H1 (cell line): ENCODE data around the gene MPND. TPM values are rescaled to one million over a fixed set of nuclear protein-coding genes. Genes with fewer than 3 reads are reported as not detected.

Source experiments
- CTCF ChIA-PET: fragments of 300-600 bp; sonication (Branson Sonifier 250); formaldehyde crosslinking; loops from one replicate; lab custom pipeline; 2021; ENCODE audit not compliant: partially characterized antibody; lab: Charles Lee
- POLR2A ChIA-PET: fragments of 300-600 bp; sonication (Branson Sonifier 250); formaldehyde crosslinking; loops from one replicate; lab custom pipeline; 2021; ENCODE audit warnings: inconsistent platforms; ENCODE audit not compliant: partially characterized antibody; lab: Charles Lee
- DNase-seq, 2 experiments: peaks; one replicate each; pipeline versions ENCODE4 v3.0.0 to v3.0.0-alpha.2; 2010 to 2022; ENCODE audit warnings: low spot score in 2 of 2, low read depth in 1 of 2, mixed read lengths in 1 of 2
- FAIRE-seq: peaks from 2 replicates; lab custom pipeline; 2011; peaks lifted over from hg19 to GRCh38; lab: Jason Lieb, UNC
- H2AFZ ChIP-seq: 2 replicates; pipeline ENCODE4 v1.8.1; 2012; ENCODE audit warnings: low read length, inconsistent platforms
- H2AK5ac ChIP-seq: 2 replicates; pipeline ENCODE4 v1.6.1; 2013; ENCODE audit warnings: low read depth, low read length
- H2BK120ac ChIP-seq: replicated peaks from 2 replicates; pipeline ENCODE3; 2013; ENCODE audit warnings: low read depth, low read length, inconsistent platforms
- H2BK12ac ChIP-seq: 2 replicates; pipeline ENCODE4 v1.6.1; 2013; ENCODE audit warnings: low read depth, low read length
- H2BK15ac ChIP-seq: 2 replicates; pipeline ENCODE4 v1.6.1; 2013; ENCODE audit warnings: low read length
- H2BK20ac ChIP-seq: 2 replicates; pipeline ENCODE4 v1.6.1; 2013; ENCODE audit warnings: low read length
- H2BK5ac ChIP-seq: 2 replicates; pipeline ENCODE4 v1.6.1; 2013; ENCODE audit warnings: low read depth, low read length
- H3K14ac ChIP-seq: 2 replicates; pipeline ENCODE4 v1.6.1; 2013; ENCODE audit warnings: inconsistent platforms; ENCODE audit not compliant: insufficient read length
- H3K18ac ChIP-seq: 2 replicates; pipeline ENCODE4 v1.6.1; 2013; ENCODE audit warnings: low read length; ENCODE audit errors: extremely low read depth
- H3K23ac ChIP-seq: 2 replicates; pipeline ENCODE4 v1.6.1; 2013; ENCODE audit warnings: inconsistent platforms; ENCODE audit not compliant: insufficient read length
- H3K23me2 ChIP-seq: 2 replicates; pipeline ENCODE4 v1.6.1; 2013; ENCODE audit warnings: low read depth, low read length
- H3K27ac ChIP-seq: 2 replicates; pipeline ENCODE4 v1.6.1; 2011; ENCODE audit warnings: low read depth, low read length, inconsistent platforms
- H3K27me3 ChIP-seq, 4 experiments: replicated peaks in 1 of 4; 1 replicate in 1 of 4; 2 replicates in 3 of 4; pipeline versions ENCODE4 v1.6.1 to v1.8.1; 2011 to 2013; ENCODE audit warnings: low read length in 3 of 4, mild to moderate bottlenecking in 3 of 4, inconsistent platforms in 2 of 4, mixed read lengths in 2 of 4, moderate library complexity in 1 of 4; ENCODE audit not compliant: control insufficient read depth in 3 of 4, insufficient read depth in 3 of 4; ENCODE audit errors: extremely low read depth in 1 of 4
- H3K36me3 ChIP-seq, 4 experiments: 2 replicates each; pipeline versions ENCODE4 v1.6.1 to v1.8.1; 2011 to 2013; ENCODE audit warnings: mild to moderate bottlenecking in 4 of 4, low read length in 3 of 4, moderate library complexity in 2 of 4, control low read depth in 1 of 4, inconsistent platforms in 1 of 4; ENCODE audit not compliant: insufficient read depth in 4 of 4, control insufficient read depth in 2 of 4
- H3K4ac ChIP-seq: replicated peaks from 2 replicates; pipeline ENCODE3; 2013; ENCODE audit warnings: low read length, low read depth, mixed read lengths, inconsistent platforms; ENCODE audit not compliant: insufficient read length
- H3K4me1 ChIP-seq, 4 experiments: replicated peaks in 1 of 4; 1 replicate in 1 of 4; 2 replicates in 3 of 4; pipeline versions ENCODE4 v1.6.1 to v1.8.1; 2011 to 2013; ENCODE audit warnings: low read length in 3 of 4, inconsistent platforms in 2 of 4, mixed read lengths in 1 of 4; ENCODE audit not compliant: insufficient read depth in 4 of 4, control insufficient read depth in 3 of 4
- H3K4me2 ChIP-seq, 2 experiments: 2 replicates each; pipeline versions ENCODE4 v1.6.1 to v1.8.1; 2011 to 2013; ENCODE audit warnings: low read depth in 2 of 2, low read length in 2 of 2, control low read depth in 1 of 2, inconsistent platforms in 1 of 2, mild to moderate bottlenecking in 1 of 2; ENCODE audit not compliant: insufficient read depth in 1 of 2
- H3K4me3 ChIP-seq, 4 experiments: fragments of 200-600, 300-600 bp in 1 of 4; sonication (generic), shearing (Covaris generic), sonication (Bioruptor Twin) in 1 of 4; 2 replicates each; pipeline versions ENCODE4 v1.5.1 to v1.8.1; 2011 to 2016; ENCODE audit warnings: low read length in 4 of 4, low read depth in 3 of 4, control low read depth in 2 of 4, inconsistent platforms in 2 of 4, mild to moderate bottlenecking in 2 of 4, mixed read lengths in 1 of 4, moderate library complexity in 1 of 4; ENCODE audit not compliant: insufficient read depth in 2 of 4; ENCODE audit errors: extremely low read depth in 1 of 4
- H3K56ac ChIP-seq: replicated peaks from 2 replicates; pipeline ENCODE3; 2013; ENCODE audit warnings: low read depth, mild to moderate bottlenecking, mixed read lengths, low read length, inconsistent platforms; ENCODE audit not compliant: insufficient read length
- H3K79me1 ChIP-seq: 2 replicates; pipeline ENCODE4 v1.6.1; 2013; ENCODE audit warnings: low read depth, low read length, control low read depth
- H3K79me2 ChIP-seq, 2 experiments: 2 replicates each; pipeline versions ENCODE4 v1.6.1 to v1.8.1; 2012 to 2013; ENCODE audit warnings: low read length in 2 of 2, mild to moderate bottlenecking in 2 of 2, inconsistent platforms in 1 of 2; ENCODE audit not compliant: insufficient read depth in 2 of 2, control insufficient read depth in 1 of 2
- H3K9ac ChIP-seq, 4 experiments: replicated peaks in 1 of 4; 1 replicate in 1 of 4; 2 replicates in 3 of 4; pipeline versions ENCODE4 v1.6.1 to v1.8.1; 2011 to 2013; ENCODE audit warnings: low read depth in 3 of 4, low read length in 3 of 4, control low read depth in 2 of 4, mild to moderate bottlenecking in 2 of 4, moderate library complexity in 2 of 4, inconsistent platforms in 1 of 4; ENCODE audit errors: extremely low read depth in 1 of 4
- H3K9me3 ChIP-seq, 2 experiments: 2 replicates each; pipeline versions ENCODE4 v1.6.1 to v1.8.1; 2012 to 2013; ENCODE audit warnings: mild to moderate bottlenecking in 2 of 2, moderate library complexity in 2 of 2, control low read depth in 1 of 2, inconsistent platforms in 1 of 2, low read depth in 1 of 2, low read length in 1 of 2, mixed read lengths in 1 of 2; ENCODE audit not compliant: insufficient read depth in 2 of 2
- H4K20me1 ChIP-seq, 2 experiments: replicated peaks in 1 of 2; 2 replicates each; pipeline versions ENCODE3 to v1.8.1; 2011 to 2013; ENCODE audit warnings: inconsistent platforms in 2 of 2, low read length in 2 of 2, mild to moderate bottlenecking in 1 of 2; ENCODE audit not compliant: insufficient read depth in 2 of 2, control insufficient read depth in 1 of 2
- H4K5ac ChIP-seq: 2 replicates; pipeline ENCODE4 v1.6.1; 2013; ENCODE audit warnings: low read length, low read depth, mixed read lengths, inconsistent platforms; ENCODE audit not compliant: insufficient read length
- H4K8ac ChIP-seq: 2 replicates; pipeline ENCODE4 v1.8.0; 2013; ENCODE audit warnings: mild to moderate bottlenecking, moderate library complexity, low read length, inconsistent platforms; ENCODE audit not compliant: insufficient read depth; ENCODE audit errors: extremely low read depth
- H4K91ac ChIP-seq: replicated peaks from 2 replicates; pipeline ENCODE3; 2013; ENCODE audit warnings: low read length, mixed read lengths, inconsistent platforms; ENCODE audit not compliant: insufficient read length
- CHD1 ChIP-seq: IDR thresholded peaks from 2 replicates; pipeline ENCODE4 v1.6.1; 2012; ENCODE audit warnings: low read depth, low read length, improper control_type of control experiment
- CHD2 ChIP-seq: IDR thresholded peaks from 2 replicates; pipeline ENCODE4 v1.6.1; 2012; ENCODE audit warnings: low read length, improper control_type of control experiment
- KDM5A ChIP-seq: fragments of 200-600 bp; IDR thresholded peaks from 2 replicates; pipeline ENCODE4 v1.7.1; 2012; ENCODE audit warnings: mild to moderate bottlenecking, low read length, inconsistent platforms, mixed read lengths
- SIX5 ChIP-seq: IDR thresholded peaks from 2 replicates; pipeline ENCODE4 v1.6.1; 2011; ENCODE audit warnings: mild to moderate bottlenecking, low read depth, low read length
- TAF7 ChIP-seq: optimal IDR thresholded peaks from 2 replicates; pipeline ENCODE3; 2011; ENCODE audit warnings: low read depth, mild to moderate bottlenecking, inconsistent platforms, low read length, moderate library complexity, borderline replicate concordance
- TBP ChIP-seq: IDR thresholded peaks from 2 replicates; pipeline ENCODE4 v1.6.1; 2011; ENCODE audit warnings: low read depth, low read length, improper control_type of control experiment
- TCF12 ChIP-seq: IDR thresholded peaks from 2 replicates; pipeline ENCODE4 v1.6.1; 2011; ENCODE audit warnings: low read depth, mild to moderate bottlenecking, low read length
- TEAD4 ChIP-seq: IDR thresholded peaks from 2 replicates; pipeline ENCODE4 v1.6.1; 2012; ENCODE audit warnings: low read depth, low read length, inconsistent platforms, mixed read lengths
- WGBS, 2 experiments: shearing (Covaris generic) in 1 of 2; methylation state at CpG; one replicate each; pipeline versions ENCODE4 v1.1.6 to v1.1.7; 2013 to 2015; ENCODE audit warnings: low lambda C conversion rate in 2 of 2, mixed read lengths in 2 of 2, inconsistent platforms in 1 of 2, low coverage in 1 of 2, missing lambda C conversion rate in 1 of 2; ENCODE audit not compliant: insufficient replicate concordance in 2 of 2, insufficient coverage in 1 of 2, insufficient read length in 1 of 2; ENCODE audit errors: extremely low coverage in 1 of 2, missing lambda C conversion rate in 1 of 2; 5-methylcytosine and 5-hydroxymethylcytosine counted together
- polyA plus RNA-seq, 7 experiments: library from polyadenylated mRNA; depleted of rRNA in 3 of 7; stranded (reverse) in 5 of 7; unstranded in 2 of 7; fragments of >200 nt in 5 of 7; fragments of 200-250 nt in 2 of 7; gene quantifications; 1 replicate in 5 of 7; 2 replicates in 1 of 7; 4 replicates in 1 of 7; pipeline versions ENCODE4 v1.2.1 to v1.2.3, GENCODE V29; 2011 to 2013; ENCODE audit warnings: missing spikeins in 2 of 7, mixed read lengths in 2 of 7
- total RNA-seq: library from RNA; stranded (reverse); fragmentation: NEBNext Ultra II Directional; extraction: Animal tissue kit (Norgen Biotek cat#: 25700); gene quantifications from 2 replicates; pipeline ENCODE4 v1.2.1, GENCODE V29; 2021
- TF ChIP-seq, protein P1 (sequence below), 3 experiments: IDR thresholded peaks; 1 replicate in 2 of 3; 2 replicates in 1 of 3; pipeline versions ENCODE4 v1.5.1 to v1.6.1; 2011; ENCODE audit warnings: low read length in 3 of 3, mild to moderate bottlenecking in 3 of 3, inconsistent platforms in 2 of 3, low read depth in 1 of 3, moderate library complexity in 1 of 3; ENCODE audit not compliant: insufficient read depth in 1 of 3; ENCODE audit errors: control extremely low read depth in 1 of 3
- TF ChIP-seq, protein P2 (sequence below): IDR thresholded peaks from 2 replicates; pipeline ENCODE4 v1.6.1; 2012; ENCODE audit warnings: inconsistent platforms

The MPND gene
- total and polyA plus RNA-seq, 2 of the 8 experiments (the other 6 are each of a cell fraction or from before 2014, with no cell fraction given), result 22.9 to 27.7 TPM

DNA sequence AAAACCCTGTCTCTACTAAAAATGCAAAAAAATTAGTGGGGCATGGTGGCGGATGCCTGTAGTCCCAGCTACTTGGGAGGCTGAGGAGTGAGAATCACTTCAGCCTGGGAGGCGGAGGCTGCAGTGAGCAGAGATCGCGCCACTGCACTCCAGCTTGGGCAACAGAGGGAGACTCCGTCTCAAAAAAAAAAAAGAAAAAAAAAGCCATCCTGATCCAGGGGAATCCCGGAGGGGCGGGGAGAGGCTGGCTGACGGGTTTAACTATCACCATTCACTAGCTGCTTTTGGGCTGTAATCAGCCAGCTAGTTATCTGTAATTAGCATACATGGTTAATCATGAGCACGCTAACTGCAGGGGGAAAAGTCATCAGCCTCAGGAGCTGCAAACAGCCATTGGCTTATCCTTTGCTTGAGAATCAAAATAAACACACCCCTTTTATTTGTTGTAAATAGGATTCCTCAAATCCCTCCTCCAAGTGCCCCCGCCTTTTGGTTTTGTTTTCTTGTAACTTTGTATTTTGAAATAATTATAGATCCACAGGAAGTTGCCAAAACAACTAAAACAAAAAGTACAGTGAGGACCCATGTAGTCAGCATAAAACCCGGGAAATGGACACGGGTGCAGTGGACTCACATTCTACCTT lies 29.4 kb upstream of the MPND start:
- ChIA-PET CTCF (interaction anchor here (0.9 kb wide), 1 partner anchor 8 kb away, joined by 4 read pairs; no protein-coding TSS in a partner anchor), POLR2A (interaction anchor here (0.7 to 12.2 kb wide), 3 partner anchors 8 to 47 kb away, joined by 3 to 86 read pairs (median 4); no protein-coding TSS in a partner anchor)
- Histone ChIP-seq H3K23me2 (no peaks in the 10 kb centered on the region), H3K79me2 (no peaks in the 10 kb centered on the region), H2BK120ac (no peak overlapping the region), H3K9me3 (peaks cover 0 to 1% of the 10 kb centered on the region in 2 experiments; a peak in 2 of 4 replicates), H4K8ac (no peak overlapping the region), H2AFZ (no peak overlapping the region), H3K27ac (no peak overlapping the region), H4K5ac (no peak overlapping the region), H4K91ac (no peak overlapping the region), H2BK12ac (no peak overlapping the region), H3K4me1 (no peaks in the 10 kb centered on the region), H3K9ac (no peak overlapping the region), H2AK5ac (no peak overlapping the region), H4K20me1 (peaks cover 0 to 1% of the 10 kb centered on the region in 2 experiments), H3K4me2 (no peak overlapping the region), H3K79me1 (no peaks in the 10 kb centered on the region; the same call in 1 of the 2 replicates), H3K23ac (no peak overlapping the region), H3K4me3 (no peak overlapping the region), H3K27me3 (no peaks in the 10 kb centered on the region), H2BK15ac (no peak overlapping the region), H2BK5ac (no peak overlapping the region), H3K56ac (no peak overlapping the region), H3K36me3 (peaks cover 5 to 42% (median 26%) of the 10 kb centered on the region in 4 experiments), H3K4ac (no peak overlapping the region), H3K14ac (no peak overlapping the region), H2BK20ac (no peak overlapping the region), H3K18ac (no peak overlapping the region)
- DNase-seq (no peak), FAIRE-seq (no peak)
- WGBS, 2 experiments, result 86% methylated on average over 9 of the region's 12 CpGs; no CpG with 5 or more reads in 1 of the 2 experiments
- TF ChIP-seq, protein P1, sequence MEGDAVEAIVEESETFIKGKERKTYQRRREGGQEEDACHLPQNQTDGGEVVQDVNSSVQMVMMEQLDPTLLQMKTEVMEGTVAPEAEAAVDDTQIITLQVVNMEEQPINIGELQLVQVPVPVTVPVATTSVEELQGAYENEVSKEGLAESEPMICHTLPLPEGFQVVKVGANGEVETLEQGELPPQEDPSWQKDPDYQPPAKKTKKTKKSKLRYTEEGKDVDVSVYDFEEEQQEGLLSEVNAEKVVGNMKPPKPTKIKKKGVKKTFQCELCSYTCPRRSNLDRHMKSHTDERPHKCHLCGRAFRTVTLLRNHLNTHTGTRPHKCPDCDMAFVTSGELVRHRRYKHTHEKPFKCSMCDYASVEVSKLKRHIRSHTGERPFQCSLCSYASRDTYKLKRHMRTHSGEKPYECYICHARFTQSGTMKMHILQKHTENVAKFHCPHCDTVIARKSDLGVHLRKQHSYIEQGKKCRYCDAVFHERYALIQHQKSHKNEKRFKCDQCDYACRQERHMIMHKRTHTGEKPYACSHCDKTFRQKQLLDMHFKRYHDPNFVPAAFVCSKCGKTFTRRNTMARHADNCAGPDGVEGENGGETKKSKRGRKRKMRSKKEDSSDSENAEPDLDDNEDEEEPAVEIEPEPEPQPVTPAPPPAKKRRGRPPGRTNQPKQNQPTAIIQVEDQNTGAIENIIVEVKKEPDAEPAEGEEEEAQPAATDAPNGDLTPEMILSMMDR (IDR thresholded peaks at IDR 0.05; ENCODE audit: control extremely low read depth in 1 of 3, insufficient read depth in 1 of 3, low read depth in 1 of 3, low read length in 3 of 3), result no peak
- no peak for TF ChIP-seq CHD1
- TF ChIP-seq TAF7, result no peak
- no peak for TF ChIP-seq KDM5A
- TF ChIP-seq SIX5, result no peak
- no peak for TF ChIP-seq CHD2
- TF ChIP-seq, protein P2, sequence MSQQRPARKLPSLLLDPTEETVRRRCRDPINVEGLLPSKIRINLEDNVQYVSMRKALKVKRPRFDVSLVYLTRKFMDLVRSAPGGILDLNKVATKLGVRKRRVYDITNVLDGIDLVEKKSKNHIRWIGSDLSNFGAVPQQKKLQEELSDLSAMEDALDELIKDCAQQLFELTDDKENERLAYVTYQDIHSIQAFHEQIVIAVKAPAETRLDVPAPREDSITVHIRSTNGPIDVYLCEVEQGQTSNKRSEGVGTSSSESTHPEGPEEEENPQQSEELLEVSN, result no peak
- no peak for TF ChIP-seq TBP
- no peak for TF ChIP-seq TEAD4
- no peak for TF ChIP-seq TCF12
